ENCODE results near the gene FGF19.

DNA sequence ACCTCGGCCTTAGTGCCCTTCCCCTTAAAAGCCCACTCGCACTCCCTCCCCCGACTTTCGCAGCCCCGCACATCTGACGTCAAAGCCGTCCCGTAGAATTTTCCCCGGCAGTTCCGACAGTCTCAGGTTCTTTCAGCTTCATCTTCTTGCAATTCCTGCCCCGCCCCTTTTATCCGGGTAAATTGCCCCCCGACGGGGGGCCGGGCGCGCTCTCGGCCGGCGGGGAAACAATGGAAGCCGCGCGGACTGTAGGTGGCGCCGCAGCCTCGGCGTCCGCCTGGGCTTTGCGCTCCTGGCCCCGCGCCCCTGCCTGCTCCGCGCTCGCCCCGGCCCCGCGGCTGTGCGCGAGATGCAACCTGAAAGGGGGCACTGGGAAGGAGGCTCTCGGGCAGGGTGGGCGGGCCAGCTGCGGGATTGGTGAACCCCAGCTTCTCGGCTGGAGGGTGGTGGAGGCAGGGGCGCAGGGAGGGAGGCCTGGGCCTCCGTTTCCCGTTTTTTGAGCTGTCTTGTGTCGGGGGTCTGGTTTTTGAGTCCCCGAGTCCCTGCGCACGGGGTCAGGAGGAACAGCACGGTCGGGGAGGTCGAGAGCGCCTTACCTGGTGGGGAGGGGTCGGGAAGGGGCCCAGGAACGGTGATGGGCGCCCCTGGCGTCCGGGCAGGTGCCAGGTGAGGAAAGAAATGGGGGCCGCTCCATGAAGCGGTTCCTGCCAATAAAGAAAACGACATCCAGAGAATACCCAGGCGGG, 859 bp upstream of the FGF19 start:
- TF ChIP-seq, protein P1, sequence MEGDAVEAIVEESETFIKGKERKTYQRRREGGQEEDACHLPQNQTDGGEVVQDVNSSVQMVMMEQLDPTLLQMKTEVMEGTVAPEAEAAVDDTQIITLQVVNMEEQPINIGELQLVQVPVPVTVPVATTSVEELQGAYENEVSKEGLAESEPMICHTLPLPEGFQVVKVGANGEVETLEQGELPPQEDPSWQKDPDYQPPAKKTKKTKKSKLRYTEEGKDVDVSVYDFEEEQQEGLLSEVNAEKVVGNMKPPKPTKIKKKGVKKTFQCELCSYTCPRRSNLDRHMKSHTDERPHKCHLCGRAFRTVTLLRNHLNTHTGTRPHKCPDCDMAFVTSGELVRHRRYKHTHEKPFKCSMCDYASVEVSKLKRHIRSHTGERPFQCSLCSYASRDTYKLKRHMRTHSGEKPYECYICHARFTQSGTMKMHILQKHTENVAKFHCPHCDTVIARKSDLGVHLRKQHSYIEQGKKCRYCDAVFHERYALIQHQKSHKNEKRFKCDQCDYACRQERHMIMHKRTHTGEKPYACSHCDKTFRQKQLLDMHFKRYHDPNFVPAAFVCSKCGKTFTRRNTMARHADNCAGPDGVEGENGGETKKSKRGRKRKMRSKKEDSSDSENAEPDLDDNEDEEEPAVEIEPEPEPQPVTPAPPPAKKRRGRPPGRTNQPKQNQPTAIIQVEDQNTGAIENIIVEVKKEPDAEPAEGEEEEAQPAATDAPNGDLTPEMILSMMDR (IDR thresholded peaks at IDR 0.05), result peak in 1 of 3 donors; percentile 23
- no peak for TF ChIP-seq POLR2A (IDR thresholded peaks at IDR 0.05)
- no peak for TF ChIP-seq POLR2AphosphoS5 (IDR thresholded peaks at IDR 0.05)

All from breast epithelium (tissue), 3 donors.